Esophagus squamous epithelium (tissue), 5 donors: ENCODE results near the gene SHC2. TPM values are rescaled to one million over a fixed set of nuclear protein-coding genes. Genes with fewer than 3 reads are reported as not detected.

Experiments used
- DNase-seq: peaks from one replicate; lab custom pipeline; 2025; lab: John Stamatoyannopoulos, UW
- H3K27ac ChIP-seq, 4 donors: fragments of 200-600 bp; sonication (generic); one replicate each; pipeline ENCODE4 v1.5.1; 2016 to 2019; ENCODE audit warnings: mild to moderate bottlenecking in 1 of 4
- H3K27me3 ChIP-seq, 4 donors: fragments of 200-600 bp; sonication (generic); 1 replicate in 3 of 4; 2 replicates in 1 of 4; pipeline versions ENCODE4 v1.5.1 to v1.6.0; 2017 to 2021; ENCODE audit warnings: antibody characterized with exemption in 1 of 4
- H3K36me3 ChIP-seq, 3 donors: fragments of 200-600 bp; sonication (generic); one replicate each; pipeline ENCODE4 v1.5.1; 2016 to 2019
- H3K4me1 ChIP-seq, 3 donors: fragments of 200-600 bp; sonication (generic); one replicate each; pipeline ENCODE4 v1.5.1; 2017 to 2019
- H3K4me3 ChIP-seq, 4 donors: fragments of 200-600 bp; sonication (generic); 1 replicate in 3 of 4; 2 replicates in 1 of 4; pipeline ENCODE4 v1.5.1; 2016 to 2019; ENCODE audit warnings: mild to moderate bottlenecking in 2 of 4, moderate library complexity in 1 of 4
- H3K9me3 ChIP-seq, 3 donors: fragments of 200-600 bp; sonication (generic); one replicate each; pipeline ENCODE4 v1.5.1; 2016 to 2019
- POLR2A ChIP-seq, 4 donors: fragments of 450-650 bp; IDR thresholded peaks; one replicate each; pipeline ENCODE4 v1.6.1; 2017; ENCODE audit warnings: antibody characterized with exemption in 4 of 4, mild to moderate bottlenecking in 4 of 4, moderate library complexity in 3 of 4
- WGBS, 2 donors: methylation state at CpG; one replicate each; pipeline ENCODE4 v1.1.5; 2018; 5-methylcytosine and 5-hydroxymethylcytosine counted together
- intact Hi-C: fragments of 100-400 bp; cut with DNase I; formaldehyde crosslinking; loops from one replicate; pipeline ENCODE4 v1.15.0; 2022
- total RNA-seq, 4 donors: library from RNA; depleted of rRNA; stranded (reverse); fragments of >200 nt; gene quantifications; one replicate each; pipeline ENCODE4 v1.1.0, GENCODE V29; 2016
- TF ChIP-seq, protein P1 (sequence below), 6 experiments: fragments of 450-650 bp in 4 of 6; fragments of 200-600 bp in 2 of 6; sonication (generic) in 2 of 6; IDR thresholded peaks; one replicate each; pipeline ENCODE4 v1.5.1; 2016 to 2019; ENCODE audit warnings: antibody characterized with exemption in 6 of 6, mild to moderate bottlenecking in 4 of 6, moderate library complexity in 4 of 6
- donor health status: DM: yes; HTN: yes; CAD: no.

Gene SHC2
- total RNA-seq, 4 donors from 2014 or later: 1.1 to 10.2 (median 4.7) TPM

DNA sequence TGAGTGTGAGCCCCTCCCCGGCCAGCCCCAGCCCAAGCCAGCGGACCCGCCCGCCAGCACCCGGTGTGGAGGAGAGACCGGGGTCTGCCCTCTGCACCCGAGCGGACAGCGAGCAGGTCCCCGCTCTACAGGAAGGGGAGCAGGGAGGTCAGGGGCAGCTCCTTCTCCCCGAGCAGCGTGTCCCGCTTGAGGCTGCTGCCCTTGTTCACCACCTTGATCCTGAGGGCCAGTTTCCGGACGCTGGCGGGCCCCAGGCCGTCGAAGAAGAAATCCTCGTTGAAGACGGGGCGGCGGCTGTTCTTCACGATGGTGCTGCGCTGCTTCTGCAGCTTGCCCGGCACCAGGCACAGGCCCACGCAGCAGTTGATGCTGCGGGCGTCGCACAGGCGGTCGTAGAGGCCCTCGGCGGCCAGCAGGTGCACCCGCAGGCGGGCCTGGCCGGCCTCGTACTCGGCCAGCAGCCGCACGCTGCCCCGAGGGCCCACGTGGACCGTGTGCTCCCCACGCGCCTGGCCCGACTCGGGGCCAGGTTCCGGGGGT lies 53.8 kb downstream of the SHC2 start:
- Histone ChIP-seq H3K27ac (no peak overlapping the region), H3K4me1 (peaks cover 15 to 38% (median 16%) of the 10 kb centered on the region in 3 donors), H3K36me3 (no peaks in the 10 kb centered on the region), H3K27me3 (peaks cover 0 to 87% (median 13%) of the 10 kb centered on the region in 4 donors), H3K4me3 (no peak overlapping the region), H3K9me3 (no peaks in the 10 kb centered on the region)
- DNase-seq: no peak
- no peak for TF ChIP-seq POLR2A (IDR thresholded peaks at IDR 0.05)
- TF ChIP-seq, protein P1, sequence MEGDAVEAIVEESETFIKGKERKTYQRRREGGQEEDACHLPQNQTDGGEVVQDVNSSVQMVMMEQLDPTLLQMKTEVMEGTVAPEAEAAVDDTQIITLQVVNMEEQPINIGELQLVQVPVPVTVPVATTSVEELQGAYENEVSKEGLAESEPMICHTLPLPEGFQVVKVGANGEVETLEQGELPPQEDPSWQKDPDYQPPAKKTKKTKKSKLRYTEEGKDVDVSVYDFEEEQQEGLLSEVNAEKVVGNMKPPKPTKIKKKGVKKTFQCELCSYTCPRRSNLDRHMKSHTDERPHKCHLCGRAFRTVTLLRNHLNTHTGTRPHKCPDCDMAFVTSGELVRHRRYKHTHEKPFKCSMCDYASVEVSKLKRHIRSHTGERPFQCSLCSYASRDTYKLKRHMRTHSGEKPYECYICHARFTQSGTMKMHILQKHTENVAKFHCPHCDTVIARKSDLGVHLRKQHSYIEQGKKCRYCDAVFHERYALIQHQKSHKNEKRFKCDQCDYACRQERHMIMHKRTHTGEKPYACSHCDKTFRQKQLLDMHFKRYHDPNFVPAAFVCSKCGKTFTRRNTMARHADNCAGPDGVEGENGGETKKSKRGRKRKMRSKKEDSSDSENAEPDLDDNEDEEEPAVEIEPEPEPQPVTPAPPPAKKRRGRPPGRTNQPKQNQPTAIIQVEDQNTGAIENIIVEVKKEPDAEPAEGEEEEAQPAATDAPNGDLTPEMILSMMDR (IDR thresholded peaks at IDR 0.05): no peak
- 96% methylated on average over 4 of the region's 48 CpGs; no CpG with 5 or more reads in 1 of the 2 donors for WGBS, 2 donors
- intact Hi-C loops: no loop called here

DNA sequence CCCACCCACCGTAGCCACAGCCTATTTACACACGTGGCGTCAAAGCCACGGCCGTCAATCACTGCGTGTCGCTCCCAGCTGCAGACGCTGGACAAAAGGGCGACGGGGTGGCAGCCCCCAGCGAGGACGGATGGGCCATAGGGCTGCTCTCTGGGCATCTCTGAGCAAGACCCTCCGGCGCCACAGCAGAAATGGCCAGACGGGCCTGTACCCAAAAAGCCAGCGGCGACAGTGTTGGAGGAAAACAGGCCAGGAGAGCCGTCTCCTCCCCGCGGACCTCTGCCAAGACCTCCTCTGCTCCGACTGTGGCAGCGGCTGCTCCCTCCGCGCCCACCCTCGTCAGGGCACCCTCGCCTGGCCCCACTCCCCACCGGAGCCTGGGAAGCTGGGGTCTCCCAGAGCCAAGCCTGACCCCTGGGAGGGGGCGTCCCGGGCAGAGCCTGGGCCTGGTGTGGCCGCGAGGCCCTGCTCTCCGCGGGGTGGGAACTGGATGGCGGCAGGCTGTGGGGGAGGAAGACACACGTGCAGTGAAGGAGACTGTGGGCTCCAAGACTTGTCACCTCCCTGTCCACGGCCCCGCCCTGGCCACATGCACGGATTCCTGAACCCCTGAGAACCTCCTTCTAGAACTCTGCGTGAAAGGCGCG lies 54.6 kb downstream of the SHC2 start:
- no peaks in the 10 kb centered on the region for H3K9me3 ChIP-seq
- H3K36me3 ChIP-seq: no peaks in the 10 kb centered on the region
- DNase-seq: no peak
- H3K4me1 ChIP-seq: peaks cover 15 to 38% (median 16%) of the 10 kb centered on the region in 3 donors
- WGBS, 2 donors: 40 to 75% methylated on average over 1 to 12 of the region's 41 CpGs
- intact Hi-C loops: no loop called here
- H3K27ac ChIP-seq: no peak overlapping the region
- peaks cover 0 to 87% (median 11%) of the 10 kb centered on the region in 4 donors for H3K27me3 ChIP-seq
- TF ChIP-seq POLR2A (IDR thresholded peaks at IDR 0.05): no peak
- TF ChIP-seq, protein P1 (IDR thresholded peaks at IDR 0.05): no peak
- no peak overlapping the region for H3K4me3 ChIP-seq

DNA sequence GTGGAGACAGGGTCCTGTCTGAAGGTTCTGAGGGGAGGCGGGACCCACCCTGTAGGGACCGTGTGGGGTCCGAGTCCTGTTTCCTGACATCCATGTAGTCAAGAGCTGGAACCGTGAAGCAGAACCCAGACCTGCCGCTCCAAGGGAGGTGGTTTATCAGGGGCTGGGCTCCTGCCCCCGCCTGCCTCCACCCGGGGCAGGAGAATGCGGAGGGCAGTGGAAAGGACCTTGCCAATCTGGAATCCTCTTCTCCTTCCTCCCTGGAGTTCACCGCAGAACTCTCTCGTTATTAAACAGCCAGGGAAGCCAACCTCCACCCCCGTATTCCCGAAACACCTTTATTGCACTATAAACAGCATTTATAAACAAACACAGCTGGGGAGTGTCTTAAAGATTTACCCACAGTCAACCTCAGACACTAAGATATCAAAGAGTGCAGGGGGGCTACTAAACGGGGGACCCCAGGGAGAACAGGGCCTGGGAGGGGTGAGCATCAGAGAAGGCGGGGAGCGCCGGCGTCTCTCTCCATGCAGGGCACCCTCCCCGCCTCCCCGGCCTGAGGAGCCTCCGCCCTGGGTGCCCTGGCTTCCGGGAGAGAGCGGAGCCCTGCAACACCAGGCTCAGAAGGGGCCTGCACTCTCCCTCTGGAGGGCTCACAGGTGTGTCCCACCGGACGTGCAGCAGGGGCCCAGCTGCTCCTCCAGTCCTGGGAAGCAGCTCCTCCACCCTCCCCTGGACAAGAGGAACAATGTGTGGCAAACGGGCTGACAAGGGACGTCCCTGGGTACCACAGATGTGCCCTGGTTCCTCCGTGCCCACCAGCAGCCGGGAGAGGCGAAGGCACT lies 55.5 kb downstream of the SHC2 start:
- DNase-seq: no peak
- no peak for TF ChIP-seq POLR2A (IDR thresholded peaks at IDR 0.05)
- TF ChIP-seq, protein P1 (IDR thresholded peaks at IDR 0.05): no peak
- peaks cover 0 to 87% (median 11%) of the 10 kb centered on the region in 4 donors for H3K27me3 ChIP-seq
- WGBS, 2 donors: 27 to 41% methylated on average over 5 to 15 of the region's 29 CpGs
- no peak overlapping the region for H3K27ac ChIP-seq
- no peak overlapping the region for H3K4me3 ChIP-seq
- no peaks in the 10 kb centered on the region for H3K9me3 ChIP-seq
- no peaks in the 10 kb centered on the region for H3K36me3 ChIP-seq
- intact Hi-C loops: no loop called here
- H3K4me1 ChIP-seq: peaks cover 15 to 36% (median 16%) of the 10 kb centered on the region in 3 donors

DNA sequence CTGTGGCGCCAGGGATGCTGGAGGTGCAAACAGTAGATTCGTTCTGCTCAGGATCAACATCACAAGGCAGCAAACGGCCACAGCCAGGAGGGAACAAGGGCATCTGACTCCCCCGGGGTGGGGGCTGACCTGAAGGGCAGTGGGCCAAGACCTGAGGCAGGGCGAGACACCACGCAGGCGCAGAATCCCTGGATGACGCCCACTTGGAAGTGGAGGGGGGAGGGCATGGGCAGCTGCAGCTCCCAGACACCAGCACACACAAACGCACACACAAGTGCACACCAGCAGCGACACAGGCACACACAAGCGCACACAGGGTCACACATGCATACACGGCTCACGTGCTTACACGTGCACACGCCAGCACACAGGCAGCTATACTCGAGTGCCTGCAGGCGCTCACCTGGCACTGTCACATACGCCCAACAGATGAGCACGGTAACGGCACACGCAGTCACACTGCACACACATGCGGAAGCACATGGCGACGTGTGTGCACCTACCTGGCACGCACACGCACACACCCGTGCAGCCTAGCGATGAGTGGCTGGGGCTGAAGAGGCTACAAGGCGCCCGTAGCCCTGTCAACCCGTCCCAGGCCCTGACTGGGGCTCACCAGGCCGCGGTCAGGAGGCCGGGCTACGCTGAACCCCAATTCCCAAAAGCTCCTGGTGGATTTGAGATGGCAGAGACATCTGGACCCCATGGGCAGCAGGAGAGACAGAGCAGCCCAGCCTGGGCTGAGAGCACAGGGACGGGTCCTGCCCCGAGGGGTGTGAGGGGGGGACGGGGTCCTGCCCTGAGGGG lies 57.4 kb downstream of the SHC2 start:
- no peak overlapping the region for H3K27ac ChIP-seq
- no peak for DNase-seq
- no peaks in the 10 kb centered on the region for H3K36me3 ChIP-seq
- H3K9me3 ChIP-seq: no peaks in the 10 kb centered on the region
- H3K4me3 ChIP-seq: no peak overlapping the region
- H3K27me3 ChIP-seq: peaks cover 0 to 78% (median 5%) of the 10 kb centered on the region in 4 donors
- TF ChIP-seq, protein P1 (IDR thresholded peaks at IDR 0.05): no peak
- TF ChIP-seq POLR2A (IDR thresholded peaks at IDR 0.05): no peak
- WGBS, 2 donors: 68% methylated on average over 20 of the region's 38 CpGs; no CpG with 5 or more reads in 1 of the 2 donors
- H3K4me1 ChIP-seq: peaks cover 1 to 17% (median 3%) of the 10 kb centered on the region in 3 donors
- intact Hi-C loops: no loop called here
